Left ventricle myocardium superior (tissue), 1 donor: ENCODE measurements around the gene VPS37D. TPM values are rescaled to one million over a fixed set of nuclear protein-coding genes. Genes with fewer than 3 reads are reported as not detected.
"Not testable (repeated sequence)": the region's sequence is repeated elsewhere in the genome, so short reads cannot be mapped to it uniquely, and the experiment has no call there.

ENCODE experiments used
- ATAC-seq: fragments of 200-7000 bp; cut with Tn5 transposase; one replicate; pipeline ENCODE4 v1.9.1; 2020; ENCODE audit warnings: mild to moderate bottlenecking, moderate library complexity
- DNase-seq: peaks from one replicate; pipeline ENCODE4 v3.0.0-alpha.2; 2020
- intact Hi-C: fragments of 100-400 bp; cut with micrococcal nuclease; formaldehyde crosslinking; loops from one replicate; pipeline ENCODE4 v1.11.0; 2022
- total RNA-seq: library from RNA; stranded (reverse); fragmentation: NEBNext Ultra II Directional; extraction: Animal tissue kit (Norgen Biotek cat#: 25700); gene quantifications from one replicate; pipeline ENCODE4 v1.2.1, GENCODE V29; 2021
- donor health status: DM: no; HTN: yes; CAD: no; lungs with severe emphysema.

VPS37D gene
- total RNA-seq, 1 donor from 2014 or later: 3.3 TPM

DNA sequence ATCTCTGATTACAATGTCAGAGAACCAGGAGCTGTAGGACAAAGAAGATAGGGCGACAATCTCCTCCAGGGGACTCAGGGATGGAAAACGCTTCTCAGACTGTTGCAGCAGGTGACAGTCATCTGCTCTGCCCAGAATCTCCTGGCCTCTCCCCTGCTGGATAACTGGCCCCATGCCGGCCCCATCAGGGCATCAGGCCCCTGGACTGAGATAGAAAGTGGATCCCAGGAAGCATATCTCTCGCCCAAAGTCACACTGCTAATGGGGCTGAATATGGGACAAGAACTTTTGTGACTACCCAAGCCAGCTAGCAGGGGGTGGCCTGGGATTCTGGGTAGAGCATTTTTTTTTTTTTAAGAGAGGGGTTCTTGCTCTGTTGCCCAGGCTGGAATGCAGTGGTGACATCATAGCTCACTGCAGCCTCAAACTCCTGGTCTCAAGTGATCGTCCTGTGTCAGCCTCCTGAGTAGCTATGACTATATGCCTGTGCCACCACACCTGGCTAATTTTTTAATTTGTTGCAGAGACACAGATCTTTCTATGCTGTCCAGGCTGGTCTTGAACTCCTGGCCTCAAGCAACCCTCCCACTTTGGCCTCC, 22.8 kb upstream of the VPS37D start:
- intact Hi-C loops: no loop called here
- DNase-seq (no peak), ATAC-seq (no peak)

DNA sequence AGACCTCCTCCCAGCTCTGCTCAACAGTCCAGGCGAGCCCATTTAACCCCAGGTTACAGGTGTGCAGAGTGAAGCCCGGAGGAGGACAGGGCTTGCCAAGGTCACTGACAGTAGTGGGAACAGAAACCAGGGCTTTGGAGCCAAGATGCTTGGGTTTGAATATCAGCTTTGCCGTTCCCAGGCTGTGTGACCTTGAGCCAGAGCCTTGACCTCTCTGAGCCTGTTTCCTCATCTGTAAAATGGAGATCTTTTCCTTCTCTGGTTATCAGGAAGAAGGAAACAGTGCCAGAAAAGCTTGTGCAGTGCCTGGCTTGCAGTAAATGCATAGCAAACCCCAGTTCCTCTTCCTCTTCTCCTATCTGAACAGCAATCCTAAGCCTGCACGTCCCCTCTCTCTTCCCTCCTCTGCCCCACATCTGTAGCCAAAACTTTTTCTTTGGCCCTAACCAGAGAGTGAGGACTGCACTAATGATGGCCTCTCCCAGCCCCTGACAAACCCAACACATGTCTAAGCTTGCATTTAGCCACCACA, 21.9 kb upstream of the VPS37D start:
- ATAC-seq (peak; percentile 18), DNase-seq (no peak)
- intact Hi-C loops: no loop called here

DNA sequence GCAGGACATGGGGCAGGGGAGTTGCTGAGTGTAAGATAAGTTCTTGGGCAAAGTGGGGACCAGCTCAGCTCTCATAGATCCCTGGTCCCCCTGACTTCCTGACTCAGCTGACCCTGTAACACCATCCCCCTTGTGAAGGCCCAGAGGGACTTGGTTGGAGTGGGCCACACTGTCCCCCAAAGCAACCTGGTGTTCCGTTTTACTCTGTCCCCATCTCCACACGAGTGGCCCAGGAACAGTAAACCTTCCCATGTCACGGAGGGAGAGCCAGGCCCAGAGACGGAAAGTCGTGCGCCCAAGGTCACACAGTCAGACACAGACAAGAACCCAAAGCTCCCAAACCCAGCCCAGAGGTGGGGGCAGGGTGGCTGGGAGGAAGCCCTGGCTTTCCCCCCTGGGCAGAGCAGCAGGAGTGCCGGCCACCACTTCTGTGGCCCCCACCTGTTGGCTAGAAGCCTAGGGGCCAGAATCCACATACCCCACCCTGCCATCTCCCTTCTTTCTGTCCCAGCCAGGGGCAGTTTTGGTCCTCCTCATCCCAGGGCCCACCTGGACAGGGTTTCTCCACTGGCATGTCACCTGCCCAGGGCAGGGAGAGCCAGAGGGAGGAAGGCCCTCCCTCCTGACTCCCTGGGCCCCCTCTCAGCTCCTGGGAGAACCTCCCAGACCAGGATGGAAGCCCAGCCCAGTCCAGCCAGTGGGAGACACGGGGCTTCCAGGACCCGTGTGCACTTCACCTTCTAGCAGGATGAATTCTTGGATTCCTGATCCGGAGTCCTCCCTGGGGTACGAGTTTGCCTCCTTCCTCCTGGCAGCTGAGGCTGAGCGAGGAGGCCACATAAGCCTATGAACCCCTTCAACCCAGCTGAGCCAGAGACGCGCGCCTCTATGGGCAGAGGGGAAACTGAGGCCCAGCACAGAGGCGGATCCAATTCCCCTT, 20.6 kb upstream of the VPS37D start:
- DNase-seq: no peak
- intact Hi-C loops: no loop called here
- no peak for ATAC-seq

DNA sequence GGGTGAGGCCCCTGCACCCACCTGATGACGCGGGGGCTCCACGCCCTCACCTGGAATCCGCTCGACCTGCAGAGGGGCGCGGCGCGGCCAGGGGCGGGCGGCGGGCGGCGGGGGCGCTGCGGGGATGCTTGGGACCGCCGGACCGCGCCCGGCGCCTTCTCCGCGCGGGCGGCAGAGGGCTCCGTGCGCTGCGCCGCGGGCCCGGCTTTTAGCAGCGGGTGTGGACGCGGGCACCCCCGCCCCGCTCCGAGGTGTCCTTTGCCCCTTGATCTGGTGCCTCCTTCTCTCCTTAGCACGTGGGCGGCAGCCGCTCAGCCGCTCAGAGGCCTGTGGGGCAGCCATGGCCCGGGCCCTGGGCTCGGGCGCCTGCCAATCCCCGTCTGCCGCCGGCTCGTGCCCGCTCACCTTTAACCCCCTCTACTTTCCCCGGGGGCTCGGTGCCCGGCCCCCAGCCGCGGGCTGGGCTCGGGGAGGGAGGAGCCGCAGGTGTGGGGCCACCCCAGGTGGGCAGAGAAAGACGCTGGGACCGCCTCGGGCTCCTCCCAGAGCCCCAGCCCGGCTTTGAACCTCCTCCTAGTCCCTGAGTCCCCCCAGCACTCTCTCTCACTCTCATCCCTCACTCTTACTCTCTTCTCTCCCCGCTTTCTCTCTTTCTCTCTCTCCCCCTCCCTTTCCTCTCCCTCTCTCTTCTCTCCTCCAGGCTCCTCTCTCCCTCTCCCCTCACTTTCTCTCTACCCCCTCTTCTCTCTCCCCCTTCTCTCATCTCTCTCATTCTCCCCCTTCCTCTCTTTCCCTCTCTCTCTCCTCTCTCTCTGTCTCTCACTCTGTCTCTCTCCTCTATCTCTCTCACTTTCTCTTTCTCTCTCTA, 19.7 kb upstream of the VPS37D start:
- intact Hi-C loops: no loop called here
- DNase-seq (peak; percentile 35), ATAC-seq (peak; percentile 52)

DNA sequence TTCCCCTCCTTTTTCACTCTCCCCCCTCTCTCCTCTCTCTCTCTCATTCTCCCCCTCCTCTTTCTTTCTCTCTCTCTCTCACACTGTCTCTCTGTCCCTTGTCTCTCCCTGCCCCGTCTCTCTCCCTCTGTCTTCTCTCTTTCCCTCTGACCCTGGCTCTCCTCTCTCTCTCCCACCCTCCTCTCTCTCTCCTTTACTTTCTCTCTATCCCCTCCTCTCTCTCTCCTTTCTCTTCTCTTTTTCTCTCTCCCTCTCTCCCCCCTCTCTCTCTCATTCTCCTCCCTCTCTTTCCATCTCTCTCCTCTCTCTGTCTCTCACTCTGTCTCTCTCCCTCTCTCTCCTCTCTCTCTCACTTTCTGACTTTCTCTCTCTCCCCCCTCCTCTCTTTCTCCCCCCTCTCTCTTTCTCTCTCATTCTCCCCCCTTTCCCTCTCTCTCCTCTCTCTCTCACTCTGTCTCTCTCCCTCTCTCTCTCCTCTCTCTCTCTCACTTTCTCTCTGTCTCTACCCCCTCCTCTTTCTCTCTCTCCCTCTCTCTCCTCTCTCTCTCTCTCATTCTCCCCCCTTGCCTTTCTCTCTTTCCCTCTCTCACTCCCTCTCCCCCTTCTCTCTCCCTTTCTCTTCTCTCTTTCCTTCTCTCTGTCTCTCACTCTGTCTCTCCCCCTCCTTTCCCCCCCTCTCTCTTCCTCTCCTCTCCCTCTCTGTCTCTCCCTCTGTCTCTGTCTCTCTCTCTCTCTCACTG, 18.9 kb upstream of the VPS37D start:
- DNase-seq: no peak
- no peak for ATAC-seq
- intact Hi-C loops: no loop called here

DNA sequence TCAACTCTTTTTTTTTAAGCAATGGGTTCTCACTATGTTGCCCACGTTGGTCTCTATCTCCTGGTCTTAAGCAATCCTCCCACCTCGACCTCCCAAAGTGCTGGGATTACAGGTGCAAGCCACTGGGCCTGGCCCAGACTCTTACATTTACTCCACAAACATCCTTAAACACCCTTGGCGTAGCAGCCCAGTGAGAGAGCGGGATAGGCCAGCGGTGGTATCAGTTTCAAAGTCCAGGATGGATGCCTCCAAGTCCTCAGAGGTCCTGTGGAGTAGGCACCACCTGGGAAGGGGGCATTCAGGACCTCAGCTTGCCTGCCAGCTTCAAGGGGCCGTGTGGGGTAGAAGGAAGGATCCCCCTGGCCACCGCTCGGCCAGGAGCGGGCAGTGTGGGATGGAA, 18.1 kb upstream of the VPS37D start:
- ATAC-seq (no peak), DNase-seq (no peak)
- intact Hi-C loops: no loop called here

DNA sequence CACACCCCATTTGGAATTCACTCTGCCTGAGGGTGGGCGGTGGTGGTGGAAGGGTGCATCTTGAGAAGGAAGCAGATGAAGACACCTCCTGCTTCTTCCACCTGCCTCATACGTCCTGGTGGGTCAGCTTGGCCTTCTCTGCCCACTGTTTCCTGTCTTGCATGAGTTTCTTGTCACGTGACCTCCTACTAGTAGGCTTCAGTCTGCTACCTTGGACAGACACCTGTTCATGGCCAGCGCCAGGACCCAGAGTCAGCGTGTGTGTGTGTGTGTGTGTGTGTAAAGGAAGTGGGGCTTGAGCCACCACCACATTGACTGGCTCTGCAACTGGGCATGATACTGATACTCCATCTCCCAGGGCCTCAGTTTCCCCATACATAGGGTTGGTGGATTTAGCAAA, 17.1 kb upstream of the VPS37D start:
- DNase-seq (no peak), ATAC-seq (no peak)
- intact Hi-C loops: no loop called here

DNA sequence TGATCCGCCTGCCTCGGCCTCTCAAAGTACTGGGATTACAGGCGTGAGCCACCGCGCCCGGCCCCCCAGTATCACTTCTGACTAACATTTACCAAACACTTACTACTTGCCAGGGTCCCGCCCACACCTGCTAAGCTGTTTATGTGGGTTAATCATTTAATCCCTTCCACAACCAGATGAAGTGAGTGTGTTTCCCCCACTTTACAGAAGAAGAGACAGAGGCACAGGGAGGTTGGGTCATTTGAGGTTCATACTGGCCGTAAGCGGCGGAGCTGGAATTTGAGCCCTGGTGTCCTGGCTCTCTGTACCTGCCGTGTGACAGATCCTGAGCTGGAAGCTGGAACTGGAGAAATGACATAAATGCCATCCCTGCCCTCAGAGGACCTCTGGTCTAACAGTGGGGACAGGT, 15.1 kb upstream of the VPS37D start:
- DNase-seq: no peak
- ATAC-seq: no peak
- intact Hi-C loops: no loop called here

DNA sequence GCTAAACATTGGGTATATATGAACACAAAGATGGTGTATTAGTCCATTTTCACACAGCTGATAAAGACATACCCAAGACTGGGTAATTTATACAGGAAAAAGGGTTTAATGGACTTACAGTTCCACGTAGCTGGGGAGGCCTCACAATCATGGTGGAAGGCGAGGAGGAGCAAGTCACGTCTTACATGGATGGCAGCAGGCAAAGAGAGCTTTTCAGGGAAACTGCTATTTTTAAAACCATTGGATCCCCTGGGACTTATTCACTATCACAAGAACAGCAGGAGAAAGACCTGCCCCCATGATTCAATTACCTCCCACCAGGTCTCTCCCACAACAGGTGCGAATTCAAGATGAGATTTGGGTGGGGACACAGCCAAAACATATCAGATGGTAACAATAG, 12.3 kb upstream of the VPS37D start:
- ATAC-seq, DNase-seq, intact Hi-C loops: not testable (repeated sequence)

DNA sequence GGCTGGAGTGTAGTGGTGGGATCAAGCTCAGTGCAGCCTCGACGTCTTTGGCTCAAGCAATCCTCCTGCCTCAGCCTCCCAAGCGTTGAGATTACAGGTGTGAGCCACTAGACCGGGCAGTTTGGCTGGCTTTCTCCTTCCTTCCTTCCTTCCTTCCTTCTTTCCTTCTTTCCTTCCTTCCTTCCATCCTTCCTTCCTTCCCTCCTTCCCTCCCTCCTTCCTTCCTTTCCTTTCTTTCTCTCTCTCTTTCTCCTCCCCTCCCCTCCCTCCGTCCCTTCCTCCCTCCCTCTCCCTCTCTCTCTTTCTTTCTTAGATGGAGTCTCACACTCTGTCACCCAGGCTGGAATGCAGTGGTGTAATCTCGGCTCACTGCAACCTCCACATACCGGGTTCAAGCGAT, 7.6 kb upstream of the VPS37D start:
- ATAC-seq (no peak), DNase-seq (no peak)
- intact Hi-C loops: loop anchor here (10.0 kb wide), 1 partner anchor 55 kb away; no protein-coding TSS in a partner anchor

DNA sequence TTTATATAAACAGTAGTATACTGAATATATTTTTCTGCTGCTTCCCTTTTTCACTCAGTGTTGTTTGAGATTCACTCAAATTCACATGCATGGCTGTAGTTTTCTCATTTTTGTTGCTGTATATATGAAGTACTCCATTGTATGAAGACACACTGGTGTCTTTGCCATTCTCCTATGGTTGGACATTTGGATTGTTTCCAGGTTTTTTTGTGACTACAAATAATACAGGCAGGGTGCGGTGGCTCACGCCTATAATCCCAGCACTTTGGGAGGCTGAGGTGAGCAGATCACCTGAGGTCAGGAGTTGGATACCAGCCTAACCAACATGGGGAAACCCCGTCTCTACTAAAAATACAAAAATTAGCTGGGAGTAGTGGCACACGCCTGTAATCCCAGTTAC, 7.0 kb upstream of the VPS37D start:
- intact Hi-C loops: loop anchor here (10.0 kb wide), 1 partner anchor 56 kb away; no protein-coding TSS in a partner anchor
- not testable (repeated sequence) for ATAC-seq, DNase-seq

DNA sequence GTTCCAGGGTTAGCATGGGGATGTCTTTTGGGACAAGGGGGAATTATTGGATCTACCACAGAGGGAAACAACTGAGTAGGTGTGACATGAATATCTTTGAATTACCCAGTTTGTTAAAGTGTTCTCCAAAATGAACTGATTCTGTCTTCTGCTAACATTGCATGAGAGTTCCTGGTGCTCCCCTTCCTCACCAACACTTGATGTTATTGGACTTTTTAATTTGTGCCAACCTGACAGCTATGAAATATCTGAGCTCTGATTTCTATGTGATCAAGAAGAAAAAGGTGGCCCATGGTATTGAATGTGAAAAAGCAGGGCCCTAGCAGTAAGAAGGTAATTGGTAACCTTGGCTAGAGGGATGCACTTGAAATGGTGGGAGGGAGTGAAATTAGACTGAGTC, 4.6 kb upstream of the VPS37D start:
- intact Hi-C loops: loop anchor here (10.0 kb wide), 1 partner anchor 58 kb away; no protein-coding TSS in a partner anchor
- no peak for ATAC-seq
- no peak for DNase-seq

DNA sequence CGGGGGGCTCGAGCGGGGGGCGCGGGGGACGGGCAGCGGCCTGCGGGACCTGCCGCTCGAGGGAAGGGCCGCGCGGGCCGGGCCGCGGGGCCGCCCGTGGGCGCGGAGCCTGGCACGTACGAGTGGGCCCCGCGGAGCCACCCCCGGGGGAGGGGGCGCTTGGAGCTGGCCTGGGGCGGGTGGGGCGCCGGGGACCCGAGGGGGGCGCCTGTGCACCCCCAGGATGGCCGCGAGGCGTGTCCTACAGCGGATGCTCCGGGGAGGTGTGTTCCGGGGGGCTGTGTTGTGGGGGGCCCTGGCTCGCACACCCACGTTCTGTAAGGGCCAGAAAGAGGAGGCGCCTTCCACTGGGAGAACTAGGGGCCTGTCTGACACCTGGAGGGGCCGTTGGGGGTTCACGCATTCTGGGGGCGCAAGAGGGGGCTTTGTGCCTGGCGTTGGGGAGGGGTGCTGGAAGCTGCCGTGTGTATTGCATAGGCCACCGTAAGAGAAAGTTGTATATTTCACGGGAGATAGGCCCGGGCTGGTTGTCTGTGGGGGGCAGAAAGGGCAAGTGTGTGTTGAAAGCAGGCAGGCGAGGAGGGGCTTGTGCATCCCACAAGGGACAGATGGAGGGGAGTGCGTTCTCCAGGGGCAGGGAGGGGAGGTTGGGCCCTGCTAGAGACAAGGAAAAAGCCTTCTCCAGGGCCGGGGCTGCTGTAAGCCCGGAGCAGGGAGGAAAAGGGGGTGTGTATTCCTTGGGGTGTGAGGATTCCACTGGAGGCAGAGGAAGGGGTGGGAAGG, 663 bp downstream of the VPS37D start:
- ATAC-seq: no peak
- intact Hi-C loops: loop anchor here (10.0 kb wide), 1 partner anchor 63 kb away; no protein-coding TSS in a partner anchor

DNA sequence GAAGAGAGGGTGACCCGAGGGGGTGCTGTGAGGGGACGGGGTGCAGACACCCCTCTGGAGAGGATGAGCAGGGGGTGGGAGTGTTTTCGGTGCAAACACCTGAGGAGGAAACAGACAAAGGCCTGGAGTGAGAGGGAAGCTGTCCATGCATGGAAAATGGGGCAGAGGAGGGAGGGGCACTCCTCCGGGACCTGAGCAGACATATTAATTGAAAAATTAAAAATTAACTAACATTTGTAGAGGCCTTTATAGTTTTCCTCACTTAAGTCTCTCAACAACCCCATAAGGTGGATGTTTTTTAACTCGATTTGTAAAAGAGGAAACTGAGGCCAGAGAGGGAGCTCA, 1.2 kb downstream of the VPS37D start:
- intact Hi-C loops: loop anchor here (10.0 kb wide), 1 partner anchor 64 kb away; no protein-coding TSS in a partner anchor
- DNase-seq: no peak
- no peak for ATAC-seq

More for the DNA sequence above, 663 bp downstream of the VPS37D start:
- no peak for DNase-seq

DNA sequence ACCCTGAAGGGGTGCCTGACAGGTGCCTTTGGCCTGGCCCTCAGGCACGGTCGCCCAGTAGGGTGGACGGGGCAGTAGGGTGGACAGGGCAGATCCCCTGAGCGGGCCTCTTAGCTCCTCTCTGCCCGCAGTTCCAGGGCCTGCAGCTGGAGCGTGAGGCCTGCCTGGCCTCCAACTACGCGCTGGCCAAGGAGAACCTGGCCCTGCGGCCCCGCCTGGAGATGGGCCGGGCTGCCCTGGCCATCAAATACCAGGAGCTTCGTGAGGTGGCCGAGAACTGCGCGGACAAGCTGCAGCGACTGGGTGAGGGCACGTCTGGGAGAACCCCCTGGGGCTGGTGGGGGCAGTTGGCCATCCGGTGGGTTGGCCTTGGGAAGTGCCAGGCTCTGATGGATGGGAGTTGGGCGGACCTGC, 1.7 kb downstream of the VPS37D start:
- DNase-seq (no peak), ATAC-seq (no peak)
- intact Hi-C loops: loop anchor here (10.0 kb wide), 1 partner anchor 64 kb away; no protein-coding TSS in a partner anchor

DNA sequence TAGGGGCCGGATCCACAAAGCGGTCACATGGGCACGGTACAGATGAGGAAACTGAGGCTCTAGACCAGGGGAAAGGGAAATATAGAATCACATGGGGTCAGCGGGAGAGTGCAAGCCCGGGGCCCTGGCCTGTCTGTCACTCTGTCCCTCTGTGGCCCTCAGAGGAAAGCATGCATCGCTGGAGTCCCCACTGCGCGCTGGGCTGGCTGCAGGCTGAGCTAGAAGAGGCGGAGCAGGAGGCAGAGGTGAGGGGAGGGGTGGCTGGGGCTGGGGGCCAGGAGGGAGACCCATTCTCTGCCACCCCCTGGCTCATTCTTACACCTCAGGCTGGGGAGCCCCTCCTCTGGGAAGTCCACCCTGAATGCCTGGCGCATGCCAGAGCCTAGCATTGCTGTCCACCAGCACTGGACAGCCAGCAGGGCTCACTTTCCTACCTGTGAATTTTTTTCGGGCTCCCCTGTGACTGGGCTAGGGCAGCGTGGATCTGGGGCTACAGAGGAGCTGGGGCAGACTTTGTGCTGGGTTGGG, 2.3 kb downstream of the VPS37D start:
- no peak for DNase-seq
- intact Hi-C loops: loop anchor here (10.0 kb wide), 1 partner anchor 65 kb away; no protein-coding TSS in a partner anchor
- ATAC-seq: no peak

DNA sequence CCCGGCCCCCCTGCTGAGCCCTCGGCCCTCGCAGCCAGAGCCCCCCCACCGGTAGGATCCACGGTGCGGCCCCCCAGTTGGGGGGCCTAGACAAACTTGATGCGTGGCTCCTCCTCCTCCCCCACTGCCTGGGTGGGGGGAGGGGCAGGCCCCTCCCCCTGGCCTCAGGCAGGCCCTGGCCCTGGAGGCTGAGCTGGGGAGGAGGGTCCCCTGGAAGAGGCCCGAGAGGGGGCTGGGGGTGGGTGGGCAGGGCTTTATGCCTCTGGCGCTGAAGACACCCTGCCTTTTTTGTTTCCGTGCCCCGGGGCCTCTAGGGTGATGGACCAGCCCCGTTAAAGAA, 3.7 kb downstream of the VPS37D start:
- intact Hi-C loops: no loop called here
- DNase-seq: no peak
- ATAC-seq: no peak
